Liver (tissue), 3 donors: ENCODE measurements around the gene TMEM269.

Source experiments
- EGR1 ChIP-seq, 2 donors: IDR thresholded peaks; 2 replicates each; pipeline ENCODE4 v1.6.1; 2016 to 2018; ENCODE audit warnings: antibody characterized with exemption in 2 of 2, low read depth in 2 of 2
- GABPA ChIP-seq, 2 donors: IDR thresholded peaks in 1 of 2; conservative IDR thresholded peaks in 1 of 2; 2 replicates each; pipeline ENCODE4 v1.6.1; 2016; ENCODE audit warnings: antibody characterized with exemption in 2 of 2, mild to moderate bottlenecking in 1 of 2, moderate library complexity in 1 of 2
- JUND ChIP-seq, 2 donors: IDR thresholded peaks; 2 replicates each; pipeline ENCODE4 v1.6.1; 2016; ENCODE audit warnings: antibody characterized with exemption in 2 of 2
- RAD21 ChIP-seq, 2 donors: IDR thresholded peaks; 2 replicates each; pipeline ENCODE4 v1.6.1; 2016; ENCODE audit warnings: antibody characterized with exemption in 2 of 2, mild to moderate bottlenecking in 2 of 2
- SP1 ChIP-seq: IDR thresholded peaks from 2 replicates; pipeline ENCODE4 v1.6.1; 2018; ENCODE audit warnings: antibody characterized with exemption, mild to moderate bottlenecking
- TAF1 ChIP-seq: conservative IDR thresholded peaks from 2 replicates; pipeline ENCODE4 v1.6.1; 2016; ENCODE audit warnings: antibody characterized with exemption, mild to moderate bottlenecking
- YY1 ChIP-seq: IDR thresholded peaks from 2 replicates; pipeline ENCODE4 v1.6.1; 2016; ENCODE audit warnings: antibody characterized with exemption, mild to moderate bottlenecking
- TF ChIP-seq, protein P1 (sequence below): fragments of 150-350 bp; IDR thresholded peaks from 2 replicates; pipeline ENCODE4 v1.5.1; 2017; ENCODE audit warnings: improper control_type of control experiment, low read depth, low read length; ENCODE audit not compliant: missing input control
- TF ChIP-seq, protein P2 (sequence below): IDR thresholded peaks from 2 replicates; pipeline ENCODE4 v1.6.1; 2016; ENCODE audit warnings: antibody characterized with exemption
- donor health status: healthy.
- donor health status: healthy.

DNA sequence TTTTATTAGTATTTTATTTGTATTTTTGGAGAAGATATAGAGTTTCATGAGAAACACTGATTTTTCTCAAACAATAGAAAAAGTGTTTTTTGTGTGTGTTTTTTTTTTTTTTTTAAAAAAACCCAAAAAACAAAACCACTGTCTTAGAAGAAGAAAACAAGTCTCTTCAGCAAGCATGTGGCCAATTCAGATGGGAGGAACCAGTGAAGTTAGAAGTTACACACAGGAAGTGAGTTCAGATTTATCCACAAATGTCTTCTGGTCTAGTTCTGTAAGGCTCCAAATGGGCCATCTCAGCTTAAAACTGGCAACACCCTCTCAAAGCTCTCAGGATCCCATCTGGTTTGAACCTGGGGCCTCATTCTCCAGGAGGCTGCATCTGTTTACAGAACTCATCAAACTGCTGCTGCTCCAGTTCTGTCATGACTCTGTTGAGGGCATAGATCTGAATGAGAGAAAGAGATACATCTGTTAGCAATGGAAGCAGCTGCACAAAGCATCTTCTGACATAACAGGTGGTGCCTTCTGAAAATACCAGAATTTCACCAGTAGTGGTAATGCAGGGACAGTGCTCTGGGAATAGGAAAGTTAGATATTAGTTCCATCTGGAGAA, 22.4 kb downstream of the TMEM269 start:
- TF ChIP-seq, protein P1, sequence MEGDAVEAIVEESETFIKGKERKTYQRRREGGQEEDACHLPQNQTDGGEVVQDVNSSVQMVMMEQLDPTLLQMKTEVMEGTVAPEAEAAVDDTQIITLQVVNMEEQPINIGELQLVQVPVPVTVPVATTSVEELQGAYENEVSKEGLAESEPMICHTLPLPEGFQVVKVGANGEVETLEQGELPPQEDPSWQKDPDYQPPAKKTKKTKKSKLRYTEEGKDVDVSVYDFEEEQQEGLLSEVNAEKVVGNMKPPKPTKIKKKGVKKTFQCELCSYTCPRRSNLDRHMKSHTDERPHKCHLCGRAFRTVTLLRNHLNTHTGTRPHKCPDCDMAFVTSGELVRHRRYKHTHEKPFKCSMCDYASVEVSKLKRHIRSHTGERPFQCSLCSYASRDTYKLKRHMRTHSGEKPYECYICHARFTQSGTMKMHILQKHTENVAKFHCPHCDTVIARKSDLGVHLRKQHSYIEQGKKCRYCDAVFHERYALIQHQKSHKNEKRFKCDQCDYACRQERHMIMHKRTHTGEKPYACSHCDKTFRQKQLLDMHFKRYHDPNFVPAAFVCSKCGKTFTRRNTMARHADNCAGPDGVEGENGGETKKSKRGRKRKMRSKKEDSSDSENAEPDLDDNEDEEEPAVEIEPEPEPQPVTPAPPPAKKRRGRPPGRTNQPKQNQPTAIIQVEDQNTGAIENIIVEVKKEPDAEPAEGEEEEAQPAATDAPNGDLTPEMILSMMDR = no peak
- TF ChIP-seq JUND (IDR thresholded peaks at IDR 0.05) = no peak
- TF ChIP-seq RAD21 (IDR thresholded peaks at IDR 0.05) = no peak
- TF ChIP-seq YY1 = no peak
- TF ChIP-seq EGR1 (IDR thresholded peaks at IDR 0.05; ENCODE audit: low read depth in 2 of 2) = no peak
- no peak for TF ChIP-seq SP1
- no peak for TF ChIP-seq TAF1
- no peak for TF ChIP-seq GABPA (IDR thresholded peaks at IDR 0.05 in 1 of 2, conservative IDR thresholded peaks at IDR 0.05 in 1 of 2)
- TF ChIP-seq, protein P2, sequence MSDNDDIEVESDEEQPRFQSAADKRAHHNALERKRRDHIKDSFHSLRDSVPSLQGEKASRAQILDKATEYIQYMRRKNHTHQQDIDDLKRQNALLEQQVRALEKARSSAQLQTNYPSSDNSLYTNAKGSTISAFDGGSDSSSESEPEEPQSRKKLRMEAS = no peak
